Measurements from ENCODE around the gene SFTA2.

Gene SFTA2

GRCh38 chr6:30942338-30943060 lies 10.5 kb upstream of the SFTA2 start (continued):
- TF ChIP-seq, protein P1, sequence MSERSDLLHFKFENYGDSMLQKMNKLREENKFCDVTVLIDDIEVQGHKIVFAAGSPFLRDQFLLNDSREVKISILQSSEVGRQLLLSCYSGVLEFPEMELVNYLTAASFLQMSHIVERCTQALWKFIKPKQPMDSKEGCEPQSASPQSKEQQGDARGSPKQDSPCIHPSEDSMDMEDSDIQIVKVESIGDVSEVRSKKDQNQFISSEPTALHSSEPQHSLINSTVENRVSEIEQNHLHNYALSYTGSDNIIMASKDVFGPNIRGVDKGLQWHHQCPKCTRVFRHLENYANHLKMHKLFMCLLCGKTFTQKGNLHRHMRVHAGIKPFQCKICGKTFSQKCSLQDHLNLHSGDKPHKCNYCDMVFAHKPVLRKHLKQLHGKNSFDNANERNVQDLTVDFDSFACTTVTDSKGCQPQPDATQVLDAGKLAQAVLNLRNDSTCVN (tag by site-specific recombination; optimal IDR thresholded peaks at IDR 0.05): no peak
- TF ChIP-seq ZEB2 (tag by site-specific recombination; IDR thresholded peaks at IDR 0.05) (peak; percentile 57), KLF9 (tag by site-specific recombination; IDR thresholded peaks at IDR 0.05; ENCODE audit: low read depth) (peak; percentile 98), AEBP2 (tag by site-specific recombination; IDR thresholded peaks at IDR 0.05; ENCODE audit: borderline replicate concordance) (no peak), INSM2 (tag by site-specific recombination; IDR thresholded peaks at IDR 0.05) (peak; percentile 91), ZBTB49 (tag by site-specific recombination; IDR thresholded peaks at IDR 0.05; ENCODE audit: low read depth) (no peak), ZNF654 (tag by site-specific recombination; IDR thresholded peaks at IDR 0.05; ENCODE audit: low read depth) (peak; percentile 9; the same call in 1 of the 2 replicates), SCRT2 (tag by site-specific recombination; IDR thresholded peaks at IDR 0.05) (peak; percentile 95), ZNF555 (tag by site-specific recombination; conservative IDR thresholded peaks at IDR 0.05) (no peak), GLIS1 (tag by site-specific recombination; IDR thresholded peaks at IDR 0.05) (0 out of 2 replicates have a peak, but pooled peaks have one; percentile 19), ZNF600 (tag by site-specific recombination; IDR thresholded peaks at IDR 0.05) (peak; percentile 49; the same call in 1 of the 2 replicates), ZNF302 (tag by site-specific recombination; IDR thresholded peaks at IDR 0.05; ENCODE audit: low read depth) (no peak), FEZF1 (tag by site-specific recombination; IDR thresholded peaks at IDR 0.05) (no peak), ZNF501 (tag by site-specific recombination; IDR thresholded peaks at IDR 0.05) (no peak), ZNF184 (tag by site-specific recombination; IDR thresholded peaks at IDR 0.05) (no peak), GLI4 (tag by site-specific recombination; IDR thresholded peaks at IDR 0.05) (no peak), SALL2 (tag by site-specific recombination; IDR thresholded peaks at IDR 0.05; ENCODE audit: borderline replicate concordance) (no peak), KLF8 (tag by site-specific recombination; IDR thresholded peaks at IDR 0.05) (peak; percentile 39; the same call in 1 of the 2 replicates), TSHZ1 (tag by site-specific recombination; IDR thresholded peaks at IDR 0.05; ENCODE audit: borderline replicate concordance) (no peak), ZBTB17 (tag by site-specific recombination; IDR thresholded peaks at IDR 0.05) (peak; percentile 88), ZNF366 (tag by site-specific recombination; conservative IDR thresholded peaks at IDR 0.05) (peak; percentile 73)
- TF ChIP-seq, protein P2, sequence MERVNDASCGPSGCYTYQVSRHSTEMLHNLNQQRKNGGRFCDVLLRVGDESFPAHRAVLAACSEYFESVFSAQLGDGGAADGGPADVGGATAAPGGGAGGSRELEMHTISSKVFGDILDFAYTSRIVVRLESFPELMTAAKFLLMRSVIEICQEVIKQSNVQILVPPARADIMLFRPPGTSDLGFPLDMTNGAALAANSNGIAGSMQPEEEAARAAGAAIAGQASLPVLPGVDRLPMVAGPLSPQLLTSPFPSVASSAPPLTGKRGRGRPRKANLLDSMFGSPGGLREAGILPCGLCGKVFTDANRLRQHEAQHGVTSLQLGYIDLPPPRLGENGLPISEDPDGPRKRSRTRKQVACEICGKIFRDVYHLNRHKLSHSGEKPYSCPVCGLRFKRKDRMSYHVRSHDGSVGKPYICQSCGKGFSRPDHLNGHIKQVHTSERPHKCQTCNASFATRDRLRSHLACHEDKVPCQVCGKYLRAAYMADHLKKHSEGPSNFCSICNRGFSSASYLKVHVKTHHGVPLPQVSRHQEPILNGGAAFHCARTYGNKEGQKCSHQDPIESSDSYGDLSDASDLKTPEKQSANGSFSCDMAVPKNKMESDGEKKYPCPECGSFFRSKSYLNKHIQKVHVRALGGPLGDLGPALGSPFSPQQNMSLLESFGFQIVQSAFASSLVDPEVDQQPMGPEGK (tag by site-specific recombination; IDR thresholded peaks at IDR 0.05): peak; percentile 64; the same call in 1 of the 2 replicates
- TF ChIP-seq, protein P3, sequence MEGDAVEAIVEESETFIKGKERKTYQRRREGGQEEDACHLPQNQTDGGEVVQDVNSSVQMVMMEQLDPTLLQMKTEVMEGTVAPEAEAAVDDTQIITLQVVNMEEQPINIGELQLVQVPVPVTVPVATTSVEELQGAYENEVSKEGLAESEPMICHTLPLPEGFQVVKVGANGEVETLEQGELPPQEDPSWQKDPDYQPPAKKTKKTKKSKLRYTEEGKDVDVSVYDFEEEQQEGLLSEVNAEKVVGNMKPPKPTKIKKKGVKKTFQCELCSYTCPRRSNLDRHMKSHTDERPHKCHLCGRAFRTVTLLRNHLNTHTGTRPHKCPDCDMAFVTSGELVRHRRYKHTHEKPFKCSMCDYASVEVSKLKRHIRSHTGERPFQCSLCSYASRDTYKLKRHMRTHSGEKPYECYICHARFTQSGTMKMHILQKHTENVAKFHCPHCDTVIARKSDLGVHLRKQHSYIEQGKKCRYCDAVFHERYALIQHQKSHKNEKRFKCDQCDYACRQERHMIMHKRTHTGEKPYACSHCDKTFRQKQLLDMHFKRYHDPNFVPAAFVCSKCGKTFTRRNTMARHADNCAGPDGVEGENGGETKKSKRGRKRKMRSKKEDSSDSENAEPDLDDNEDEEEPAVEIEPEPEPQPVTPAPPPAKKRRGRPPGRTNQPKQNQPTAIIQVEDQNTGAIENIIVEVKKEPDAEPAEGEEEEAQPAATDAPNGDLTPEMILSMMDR (tag by site-specific recombination; IDR thresholded peaks at IDR 0.05): peak; percentile 63; the same call in 1 of the 2 replicates

All from HEK293 (cell line).